ENCODE measurements around the gene COMMD9. TPM values are rescaled to one million over a fixed set of nuclear protein-coding genes. Genes with fewer than 3 reads are reported as not detected.

COMMD9 gene
- total RNA-seq, 1 donor from 2014 or later = 39.7 TPM

GRCh38 chr11:36282926-36283325, 6.3 kb downstream of the COMMD9 start:
- Mint-ChIP-seq H3K27me3 (ENCODE audit: insufficient read depth) (no peaks in the 10 kb centered on the region), H3K4me3 (no peak overlapping the region), H3K36me3 (ENCODE audit: low read depth) (no peaks in the 10 kb centered on the region), H3K27ac (no peak overlapping the region), H3K9me3 (no peaks in the 10 kb centered on the region), H3K4me1 (ENCODE audit: low read depth) (peaks cover 11% of the 10 kb centered on the region)
- intact Hi-C loops (cut with micrococcal nuclease) = no loop called here
- DNase-seq (ENCODE audit: low spot score) = no peak

GRCh38 chr11:36281850-36282249, 7.4 kb downstream of the COMMD9 start:
- peaks cover 5% of the 10 kb centered on the region for H3K4me1 Mint-ChIP-seq (ENCODE audit: low read depth)
- no peaks in the 10 kb centered on the region for H3K36me3 Mint-ChIP-seq (ENCODE audit: low read depth)
- DNase-seq (ENCODE audit: low spot score) = no peak
- H3K4me3 Mint-ChIP-seq = no peak overlapping the region
- intact Hi-C loops (cut with micrococcal nuclease) = no loop called here
- H3K9me3 Mint-ChIP-seq = no peaks in the 10 kb centered on the region
- H3K27me3 Mint-ChIP-seq (ENCODE audit: insufficient read depth) = no peaks in the 10 kb centered on the region
- no peak overlapping the region for H3K27ac Mint-ChIP-seq

- Mint-ChIP-seq H3K4me3 (no peak overlapping the region), H3K36me3 (ENCODE audit: low read depth) (no peaks in the 10 kb centered on the region), H3K4me1 (ENCODE audit: low read depth) (peaks cover 5% of the 10 kb centered on the region), H3K27me3 (ENCODE audit: insufficient read depth) (no peaks in the 10 kb centered on the region), H3K27ac (no peak overlapping the region), H3K9me3 (no peaks in the 10 kb centered on the region)
- intact Hi-C loops (cut with micrococcal nuclease) = no loop called here
- DNase-seq (ENCODE audit: low spot score) = no peak
These were observed 8.7 kb downstream of the COMMD9 start for GRCh38 chr11:36280531-36280930.

GRCh38 chr11:36278531-36279282, 10.5 kb downstream of the COMMD9 start:
- Mint-ChIP-seq H3K36me3 (ENCODE audit: low read depth) (no peaks in the 10 kb centered on the region), H3K27ac (no peak overlapping the region), H3K27me3 (ENCODE audit: insufficient read depth) (no peaks in the 10 kb centered on the region), H3K4me3 (no peak overlapping the region), H3K4me1 (ENCODE audit: low read depth) (peaks cover 5% of the 10 kb centered on the region), H3K9me3 (no peaks in the 10 kb centered on the region)
- intact Hi-C loops (cut with micrococcal nuclease) = no loop called here
- no peak for DNase-seq (ENCODE audit: low spot score)

GRCh38 chr11:36274414-36274813, 14.8 kb downstream of the COMMD9 start:
- H3K4me1 Mint-ChIP-seq (ENCODE audit: low read depth) = no peaks in the 10 kb centered on the region
- intact Hi-C loops (cut with micrococcal nuclease) = no loop called here
- H3K27me3 Mint-ChIP-seq (ENCODE audit: insufficient read depth) = no peaks in the 10 kb centered on the region
- no peak overlapping the region for H3K4me3 Mint-ChIP-seq
- no peak for DNase-seq (ENCODE audit: low spot score)
- no peaks in the 10 kb centered on the region for H3K9me3 Mint-ChIP-seq
- H3K27ac Mint-ChIP-seq = no peak overlapping the region
- peaks cover 8% of the 10 kb centered on the region for H3K36me3 Mint-ChIP-seq (ENCODE audit: low read depth)

DNA sequence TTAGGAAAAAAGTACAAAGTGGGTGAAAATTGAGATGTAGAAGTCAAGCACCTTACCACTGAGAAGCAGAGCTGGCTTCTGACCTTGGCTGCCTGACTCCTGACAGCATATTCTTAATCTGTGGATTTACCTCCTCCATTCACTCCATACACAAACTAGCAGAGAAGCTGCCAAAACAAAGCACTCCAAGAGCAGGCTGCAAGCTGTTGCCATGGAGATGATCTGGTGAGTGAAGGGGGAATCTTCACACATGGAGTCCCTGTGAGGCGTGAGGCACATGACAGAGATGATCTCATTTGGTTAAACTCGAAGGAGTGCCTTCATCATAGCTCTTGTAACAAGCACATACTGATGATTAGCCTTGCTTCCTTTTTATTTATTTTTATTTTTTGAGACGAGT, 16.1 kb downstream of the COMMD9 start:
- intact Hi-C loops (cut with micrococcal nuclease) = no loop called here
- H3K27ac Mint-ChIP-seq = no peak overlapping the region
- no peaks in the 10 kb centered on the region for H3K4me1 Mint-ChIP-seq (ENCODE audit: low read depth)
- no peak overlapping the region for H3K4me3 Mint-ChIP-seq
- DNase-seq (ENCODE audit: low spot score) = no peak
- peaks cover 8% of the 10 kb centered on the region for H3K36me3 Mint-ChIP-seq (ENCODE audit: low read depth)
- no peaks in the 10 kb centered on the region for H3K9me3 Mint-ChIP-seq
- H3K27me3 Mint-ChIP-seq (ENCODE audit: insufficient read depth) = no peaks in the 10 kb centered on the region

- intact Hi-C loops (cut with micrococcal nuclease) = no loop called here
- no peak overlapping the region for H3K4me3 Mint-ChIP-seq
- DNase-seq (ENCODE audit: low spot score) = no peak
These were observed 17.3 kb downstream of the COMMD9 start for GRCh38 chr11:36271794-36272407.

DNA sequence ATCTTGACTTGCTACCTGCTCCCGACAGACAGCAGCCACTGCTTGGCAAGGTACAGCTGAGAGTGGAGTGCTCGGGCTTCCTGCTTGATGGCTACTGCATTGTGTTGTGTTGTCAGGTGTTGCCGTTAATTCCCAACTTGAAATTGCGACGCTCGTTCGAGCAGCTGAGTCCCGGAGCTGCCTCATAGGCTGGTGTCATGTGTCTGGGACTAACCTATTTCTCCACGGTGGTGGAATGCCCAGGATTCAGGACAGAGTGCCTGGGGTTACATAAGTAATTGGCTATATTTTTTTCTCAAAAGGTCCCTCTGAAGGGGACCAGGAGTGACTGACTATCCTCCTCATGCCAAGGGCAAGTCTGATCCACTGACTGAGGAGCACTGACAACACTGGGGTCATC, 18.5 kb downstream of the COMMD9 start:
- Mint-ChIP-seq H3K27ac (no peak overlapping the region), H3K27me3 (ENCODE audit: insufficient read depth) (peaks cover 11% of the 10 kb centered on the region), H3K36me3 (ENCODE audit: low read depth) (peaks cover 8% of the 10 kb centered on the region), H3K9me3 (no peaks in the 10 kb centered on the region), H3K4me3 (no peak overlapping the region), H3K4me1 (ENCODE audit: low read depth) (no peaks in the 10 kb centered on the region)
- no peak for DNase-seq (ENCODE audit: low spot score)
- intact Hi-C loops (cut with micrococcal nuclease) = no loop called here

More at GRCh38 chr11:36271794-36272407, 17.3 kb downstream of the COMMD9 start:
- peaks cover 8% of the 10 kb centered on the region for H3K36me3 Mint-ChIP-seq (ENCODE audit: low read depth)
- H3K4me1 Mint-ChIP-seq (ENCODE audit: low read depth) = no peaks in the 10 kb centered on the region
- no peak overlapping the region for H3K27ac Mint-ChIP-seq
- peaks cover 8% of the 10 kb centered on the region for H3K27me3 Mint-ChIP-seq (ENCODE audit: insufficient read depth)
- H3K9me3 Mint-ChIP-seq = no peaks in the 10 kb centered on the region

DNA sequence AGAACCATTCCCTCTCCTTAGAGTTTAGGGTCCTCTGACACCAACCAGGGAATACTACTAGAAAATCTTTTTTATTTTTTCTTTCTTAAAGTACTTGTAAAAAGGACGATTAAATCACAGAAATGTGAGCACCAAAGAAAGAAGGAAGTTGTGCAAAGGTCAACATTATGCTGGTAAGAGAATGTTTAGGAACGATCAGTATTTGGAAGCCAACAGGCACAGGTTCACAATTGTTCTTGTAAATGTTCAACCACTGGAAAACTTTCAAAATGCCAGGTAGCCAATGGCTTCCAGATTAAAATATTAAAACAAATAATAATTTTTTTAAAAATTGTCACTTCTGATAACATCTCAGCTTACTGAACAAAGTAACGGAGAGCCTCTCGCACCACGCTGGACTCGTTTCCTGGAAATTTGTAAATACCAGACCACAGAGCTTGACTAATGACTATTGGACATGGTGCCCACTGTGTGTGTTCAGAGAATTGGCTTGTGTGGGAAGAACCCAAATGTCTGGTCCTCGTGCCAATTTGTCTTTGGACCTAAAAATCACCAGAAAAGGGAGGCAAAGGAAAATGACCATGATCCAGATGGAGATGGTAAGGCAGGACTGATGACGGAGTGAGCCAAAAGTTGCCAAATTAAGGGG, 20.8 kb downstream of the COMMD9 start:
- Mint-ChIP-seq H3K27me3 (ENCODE audit: insufficient read depth) (peaks cover 16% of the 10 kb centered on the region), H3K4me3 (no peak overlapping the region), H3K9me3 (no peaks in the 10 kb centered on the region), H3K4me1 (ENCODE audit: low read depth) (no peaks in the 10 kb centered on the region), H3K36me3 (ENCODE audit: low read depth) (peaks cover 8% of the 10 kb centered on the region), H3K27ac (no peak overlapping the region)
- intact Hi-C loops (cut with micrococcal nuclease) = loop anchor here (5.0 kb wide), 1 partner anchor 781 kb away; no protein-coding TSS in a partner anchor
- no peak for DNase-seq (ENCODE audit: low spot score)

DNA sequence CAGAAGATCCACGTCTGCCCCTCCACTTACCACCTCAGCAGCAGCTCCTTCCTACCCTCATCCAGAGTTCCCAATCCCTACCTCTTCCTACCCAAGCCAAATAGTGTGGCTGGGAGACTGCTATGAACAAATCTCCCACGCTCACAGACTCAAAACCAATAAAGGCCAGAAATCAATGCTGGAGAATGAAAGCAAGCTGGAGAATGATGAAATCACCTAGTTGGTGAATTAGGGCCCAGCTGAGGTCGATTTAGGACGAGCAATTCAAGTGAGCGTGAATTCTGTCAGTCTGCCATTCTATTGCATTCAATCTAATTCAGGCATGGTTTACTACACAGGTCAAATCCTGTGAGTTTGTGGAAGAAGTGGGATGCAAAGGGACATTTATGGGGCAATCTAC, 22.5 kb downstream of the COMMD9 start:
- Mint-ChIP-seq H3K27me3 (ENCODE audit: insufficient read depth) (peaks cover 20% of the 10 kb centered on the region), H3K4me1 (ENCODE audit: low read depth) (no peaks in the 10 kb centered on the region), H3K36me3 (ENCODE audit: low read depth) (no peaks in the 10 kb centered on the region), H3K9me3 (no peaks in the 10 kb centered on the region), H3K27ac (no peak overlapping the region), H3K4me3 (no peak overlapping the region)
- DNase-seq (ENCODE audit: low spot score) = no peak
- intact Hi-C loops (cut with micrococcal nuclease) = loop anchor here (1.0 to 5.0 kb wide), 5 partner anchors 23 to 779 kb away; partner anchors contain the start of gene COMMD9

- intact Hi-C loops (cut with micrococcal nuclease) = loop anchor here (1.0 to 5.0 kb wide), 5 partner anchors 23 to 779 kb away; partner anchors contain the start of gene COMMD9
- H3K27me3 Mint-ChIP-seq (ENCODE audit: insufficient read depth) = peaks cover 20% of the 10 kb centered on the region
- H3K36me3 Mint-ChIP-seq (ENCODE audit: low read depth) = no peaks in the 10 kb centered on the region
- peak; percentile 26 for DNase-seq (ENCODE audit: low spot score)
- no peak overlapping the region for H3K4me3 Mint-ChIP-seq
- H3K9me3 Mint-ChIP-seq = no peaks in the 10 kb centered on the region
- no peaks in the 10 kb centered on the region for H3K4me1 Mint-ChIP-seq (ENCODE audit: low read depth)
- H3K27ac Mint-ChIP-seq = no peak overlapping the region
These were observed 23.2 kb downstream of the COMMD9 start for GRCh38 chr11:36265793-36266628.

DNA sequence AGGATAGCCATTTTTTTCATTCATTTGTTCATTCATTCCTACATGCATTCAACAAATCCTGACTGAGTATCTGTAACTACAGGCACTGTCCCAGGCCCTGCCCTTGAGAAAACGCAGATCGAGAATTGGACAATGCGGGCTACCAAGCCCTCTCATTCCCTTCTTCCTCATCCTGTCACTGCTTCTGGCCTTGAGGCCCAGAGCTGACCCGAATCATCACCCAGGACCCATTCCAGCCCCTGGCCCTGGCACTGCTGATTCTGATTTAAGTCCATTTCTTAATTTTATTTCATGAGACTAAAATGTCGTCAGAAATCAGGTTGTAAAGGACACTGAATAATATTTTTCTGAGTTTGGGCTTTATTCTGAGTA, 24.3 kb downstream of the COMMD9 start:
- Mint-ChIP-seq H3K27me3 (ENCODE audit: insufficient read depth) (peaks cover 20% of the 10 kb centered on the region), H3K27ac (no peak overlapping the region), H3K4me3 (no peak overlapping the region), H3K9me3 (no peaks in the 10 kb centered on the region), H3K4me1 (ENCODE audit: low read depth) (no peaks in the 10 kb centered on the region), H3K36me3 (ENCODE audit: low read depth) (no peaks in the 10 kb centered on the region)
- intact Hi-C loops (cut with micrococcal nuclease) = loop anchor here (5.0 kb wide), 1 partner anchor 778 kb away; no protein-coding TSS in a partner anchor
- DNase-seq (ENCODE audit: low spot score) = no peak

Data from activated T-helper 1 cell treated with anti-CD3 and anti-CD28 coated beads, Interleukin-12 subunit alpha, Interleukin-12 subunit beta, Interleukin-2, Interleukin-4 antibody, amounts not matched to agents 30 ng/mL and 10 ng/mL and 1 ng/mL, durations not matched to agents 14 hours and 24 hours and 36 hours (primary cell).